Bronchial epithelial cell (primary cell): ENCODE results near the gene SEPTIN10. TPM values are rescaled to one million over a fixed set of nuclear protein-coding genes. Genes with fewer than 3 reads are reported as not detected.

Experiments used
- DNase-seq: peaks from one replicate; pipeline ENCODE4 v3.0.0-alpha.2; 2010; ENCODE audit warnings: low read depth
- FAIRE-seq: peaks from 2 replicates; lab custom pipeline; 2011; peaks lifted over from hg19 to GRCh38; lab: Jason Lieb, UNC
- H3K27me3 ChIP-seq: 2 replicates; pipeline ENCODE4 v1.5.1; 2011; ENCODE audit warnings: low read length; ENCODE audit not compliant: control insufficient read depth, insufficient read depth
- H3K36me3 ChIP-seq: 2 replicates; pipeline ENCODE4 v1.5.1; 2011; ENCODE audit warnings: low read length; ENCODE audit not compliant: control insufficient read depth, insufficient read depth
- H3K4me3 ChIP-seq: 2 replicates; pipeline ENCODE4 v1.5.1; 2011; ENCODE audit warnings: mild to moderate bottlenecking, low read depth, low read length, control low read depth
- total RNA-seq: library from RNA; depleted of rRNA; stranded (reverse); fragments of >200 nt; gene quantifications from 2 replicates; pipeline ENCODE4 v1.2.1, GENCODE V29; 2014
- TF ChIP-seq, protein P1 (sequence below): IDR thresholded peaks from 2 replicates; pipeline ENCODE4 v1.5.1; 2011; ENCODE audit warnings: mild to moderate bottlenecking, moderate library complexity, low read length, control low read depth, inconsistent platforms; ENCODE audit not compliant: insufficient read depth, severe bottlenecking

SEPTIN10 gene
- total RNA-seq, 1 donor from 2014 or later: 62.4 TPM

DNA sequence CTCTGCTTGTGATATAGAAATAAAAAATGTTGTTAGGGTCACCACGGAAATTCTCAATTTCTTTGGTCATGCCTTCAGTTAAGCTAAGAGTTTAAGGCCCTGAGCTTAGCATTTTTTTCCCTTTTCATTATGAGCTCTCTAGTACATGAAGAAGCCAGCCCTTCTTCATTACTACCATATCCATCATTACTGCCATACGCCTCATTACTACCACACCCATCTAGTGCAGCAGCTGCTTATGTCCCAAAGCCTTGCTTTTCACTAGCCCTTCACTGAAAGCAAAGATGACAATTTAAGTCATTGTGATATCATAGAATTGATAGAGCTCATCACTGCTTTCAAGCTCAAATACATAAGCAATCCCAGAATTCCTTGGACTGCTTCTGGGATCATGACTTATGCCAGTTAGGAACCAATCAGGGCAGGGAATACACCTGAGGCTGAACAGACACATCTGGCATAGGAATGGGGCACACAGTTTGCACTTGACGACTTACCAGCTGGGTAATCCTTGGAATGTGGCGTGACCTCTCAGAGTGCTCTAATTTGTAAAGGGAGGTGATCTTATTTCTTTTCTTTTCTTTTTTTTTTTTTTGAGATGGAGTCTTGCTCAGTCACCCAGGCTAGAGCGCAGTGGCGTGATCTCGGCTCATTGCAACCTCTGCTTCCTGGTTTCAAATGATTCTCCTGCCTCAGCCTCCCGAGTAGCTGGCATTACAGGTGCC, 40.7 kb upstream of the SEPTIN10 start:
- H3K27me3 ChIP-seq: no peaks in the 10 kb centered on the region
- TF ChIP-seq, protein P1, sequence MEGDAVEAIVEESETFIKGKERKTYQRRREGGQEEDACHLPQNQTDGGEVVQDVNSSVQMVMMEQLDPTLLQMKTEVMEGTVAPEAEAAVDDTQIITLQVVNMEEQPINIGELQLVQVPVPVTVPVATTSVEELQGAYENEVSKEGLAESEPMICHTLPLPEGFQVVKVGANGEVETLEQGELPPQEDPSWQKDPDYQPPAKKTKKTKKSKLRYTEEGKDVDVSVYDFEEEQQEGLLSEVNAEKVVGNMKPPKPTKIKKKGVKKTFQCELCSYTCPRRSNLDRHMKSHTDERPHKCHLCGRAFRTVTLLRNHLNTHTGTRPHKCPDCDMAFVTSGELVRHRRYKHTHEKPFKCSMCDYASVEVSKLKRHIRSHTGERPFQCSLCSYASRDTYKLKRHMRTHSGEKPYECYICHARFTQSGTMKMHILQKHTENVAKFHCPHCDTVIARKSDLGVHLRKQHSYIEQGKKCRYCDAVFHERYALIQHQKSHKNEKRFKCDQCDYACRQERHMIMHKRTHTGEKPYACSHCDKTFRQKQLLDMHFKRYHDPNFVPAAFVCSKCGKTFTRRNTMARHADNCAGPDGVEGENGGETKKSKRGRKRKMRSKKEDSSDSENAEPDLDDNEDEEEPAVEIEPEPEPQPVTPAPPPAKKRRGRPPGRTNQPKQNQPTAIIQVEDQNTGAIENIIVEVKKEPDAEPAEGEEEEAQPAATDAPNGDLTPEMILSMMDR: no peak
- H3K4me3 ChIP-seq: no peak overlapping the region
- H3K36me3 ChIP-seq: no peaks in the 10 kb centered on the region
- DNase-seq: no peak
- no peak for FAIRE-seq

GRCh38 chr2:109649736-109650695, 36.2 kb upstream of the SEPTIN10 start:
- no peak for DNase-seq
- FAIRE-seq: no peak
- H3K4me3 ChIP-seq: no peak overlapping the region
- H3K27me3 ChIP-seq: no peaks in the 10 kb centered on the region
- no peaks in the 10 kb centered on the region for H3K36me3 ChIP-seq
- TF ChIP-seq, protein P1: no peak

- DNase-seq (no peak), FAIRE-seq (no peak)
- TF ChIP-seq, protein P1: no peak
- Histone ChIP-seq H3K4me3 (no peak overlapping the region), H3K27me3 (no peaks in the 10 kb centered on the region), H3K36me3 (no peaks in the 10 kb centered on the region)
Observed at GRCh38 chr2:109648041-109648527, 34.3 kb upstream of the SEPTIN10 start.

DNA sequence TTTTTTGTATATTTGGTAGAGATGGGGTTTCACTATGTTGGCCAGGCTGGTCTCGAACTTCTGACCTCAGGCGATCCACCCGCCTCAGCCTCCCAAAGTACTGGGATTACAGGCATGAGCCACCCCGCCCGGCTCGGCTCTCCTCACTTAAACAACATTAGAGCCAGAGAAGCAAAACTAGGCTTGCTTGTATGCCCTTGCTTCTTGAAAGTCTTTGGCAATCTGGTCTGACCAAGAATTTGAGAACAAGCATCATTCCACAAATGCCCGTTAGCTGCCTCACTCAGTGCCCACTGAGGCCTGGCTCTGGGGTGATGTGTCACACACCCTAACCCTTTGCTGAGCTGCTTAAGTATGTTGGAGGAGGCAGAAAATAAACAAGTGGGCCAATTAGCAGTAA, 33.9 kb upstream of the SEPTIN10 start:
- H3K4me3 ChIP-seq: no peak overlapping the region
- no peak for FAIRE-seq
- TF ChIP-seq, protein P1: no peak
- no peaks in the 10 kb centered on the region for H3K27me3 ChIP-seq
- peak; percentile 23 for DNase-seq
- H3K36me3 ChIP-seq: no peaks in the 10 kb centered on the region

- FAIRE-seq (no peak), DNase-seq (no peak)
- TF ChIP-seq, protein P1: no peak
- no peak overlapping the region for H3K4me3 ChIP-seq
- no peaks in the 10 kb centered on the region for H3K27me3 ChIP-seq
- no peaks in the 10 kb centered on the region for H3K36me3 ChIP-seq
Observed at GRCh38 chr2:109646961-109647360, 33.2 kb upstream of the SEPTIN10 start.
